K562 (cell line): ENCODE results near the gene TBC1D1. TPM values are rescaled to one million over a fixed set of nuclear protein-coding genes. Genes with fewer than 3 reads are reported as not detected.

ENCODE experiments used
- ATAC-seq: fragments of 200-7000 bp; cut with Tn5 transposase; 3 replicates; pipeline ENCODE4 v1.9.1; 2020; ENCODE audit warnings: moderate library complexity
- BruUV-seq: library from RNA; stranded (reverse); fragments of 400-500 nt; replicated peaks from 2 replicates; lab custom pipeline; 2021; lab: Mats Ljungman, UMichigan
- CTCF ChIA-PET: fragments of 300-600 bp; formaldehyde crosslinking; extraction: SDS; loops from one replicate; lab custom pipeline; 2021; ENCODE audit warnings: low intra/inter-chr PET ratio; lab: Yijun Ruan, JAX
- POLR2A ChIA-PET: fragments of 300-600, 350-650 bp; sonication (Branson Sonifier 250); formaldehyde crosslinking; extraction: SDS; loops from one replicate; lab custom pipeline; 2021; ENCODE audit warnings: antibody characterized with exemption, inconsistent platforms; lab: Yijun Ruan, JAX
- DNase-seq, 4 experiments: peaks; one replicate each; pipeline versions ENCODE4 v3.0.0 to v3.0.0-alpha.2; 2011 to 2018; ENCODE audit warnings: low spot score in 3 of 4, mixed read lengths in 3 of 4; ENCODE audit errors: extremely low read depth in 1 of 4
- FAIRE-seq: peaks from 2 replicates; lab custom pipeline; 2011; peaks lifted over from hg19 to GRCh38; lab: Jason Lieb, UNC
- H2AFZ ChIP-seq: 2 replicates; pipeline ENCODE4 v1.6.0; 2011; ENCODE audit warnings: low read depth, low read length, control low read depth, inconsistent platforms
- H3K27ac ChIP-seq: fragments of 200-600 bp; 3 replicates; pipeline ENCODE4 v1.8.0; 2011; ENCODE audit warnings: low read depth, mild to moderate bottlenecking, control low read depth, inconsistent platforms, low read length, moderate library complexity, mixed read lengths; ENCODE audit errors: extremely low read depth
- H3K27me3 ChIP-seq, 2 experiments: fragments of 300-600 bp in 1 of 2; 2 replicates in 1 of 2; 3 replicates in 1 of 2; pipeline versions ENCODE4 v1.6.0 to v1.8.0; 2011; ENCODE audit warnings: inconsistent platforms in 2 of 2, low read length in 2 of 2, mild to moderate bottlenecking in 1 of 2, mixed read lengths in 1 of 2, moderate library complexity in 1 of 2; ENCODE audit not compliant: control insufficient read depth in 2 of 2, insufficient read depth in 2 of 2
- H3K36me3 ChIP-seq: fragments of 300-600 bp; 3 replicates; pipeline ENCODE4 v1.8.0; 2011; ENCODE audit warnings: mild to moderate bottlenecking, low read length, inconsistent platforms; ENCODE audit not compliant: control insufficient read depth, insufficient read depth
- H3K4me1 ChIP-seq, 2 experiments: fragments of 200-600 bp in 1 of 2; replicated peaks in 1 of 2; 2 replicates in 1 of 2; 3 replicates in 1 of 2; pipeline versions ENCODE4 v1.5.1 to v1.8.0; 2011; ENCODE audit warnings: inconsistent platforms in 2 of 2, low read length in 2 of 2, mild to moderate bottlenecking in 1 of 2, mixed read lengths in 1 of 2, moderate library complexity in 1 of 2; ENCODE audit not compliant: control insufficient read depth in 2 of 2, insufficient read depth in 2 of 2
- H3K4me2 ChIP-seq: 2 replicates; pipeline ENCODE4 v1.6.1; 2011; ENCODE audit warnings: low read length, control low read depth, inconsistent platforms, mixed read lengths; ENCODE audit not compliant: insufficient read depth
- H3K4me3 ChIP-seq: fragments of 200-600 bp; sonication (generic), shearing (Covaris generic); 2 replicates; pipeline ENCODE4 v1.5.1; 2016; ENCODE audit warnings: control low read depth, inconsistent platforms
- H3K79me2 ChIP-seq: fragments of 200-600 bp; 3 replicates; pipeline ENCODE4 v1.8.0; 2011; ENCODE audit warnings: low read length, inconsistent platforms; ENCODE audit not compliant: control insufficient read depth, insufficient read depth
- H3K9ac ChIP-seq, 2 experiments: 2 replicates each; pipeline versions ENCODE4 v1.6.0 to v1.6.1; 2011; ENCODE audit warnings: low read depth in 2 of 2, low read length in 2 of 2, control low read depth in 1 of 2, inconsistent platforms in 1 of 2, mild to moderate bottlenecking in 1 of 2, mixed read lengths in 1 of 2; ENCODE audit not compliant: insufficient read depth in 1 of 2
- H3K9me1 ChIP-seq: one replicate; pipeline ENCODE4 v1.6.0; 2011; ENCODE audit warnings: inconsistent platforms, mild to moderate bottlenecking, low read length, moderate library complexity; ENCODE audit not compliant: control insufficient read depth, insufficient read depth
- H3K9me3 ChIP-seq: replicated peaks from 2 replicates; pipeline ENCODE4 v1.5.1; 2011; ENCODE audit warnings: low read depth, low read length, inconsistent platforms; ENCODE audit not compliant: control insufficient read depth, insufficient read depth
- H4K20me1 ChIP-seq: replicated peaks from 2 replicates; pipeline ENCODE4 v1.6.1; 2011; ENCODE audit warnings: low read length, inconsistent platforms, mixed read lengths; ENCODE audit not compliant: control insufficient read depth, insufficient read depth
- ARID4B ChIP-seq: sonication (generic); formaldehyde crosslinking; IDR thresholded peaks from 2 replicates; pipeline ENCODE4 v1.8.0; 2022; ENCODE audit warnings: mild to moderate bottlenecking, missing genetic modification reagents
- GATA2 ChIP-seq: sonication (generic); formaldehyde crosslinking; IDR thresholded peaks from 2 replicates; pipeline ENCODE4 v1.4.0; 2020; ENCODE audit warnings: mild to moderate bottlenecking, missing genetic modification reagents
- RB1 ChIP-seq: fragments of 450-650 bp; IDR thresholded peaks from 2 replicates; pipeline ENCODE4 v1.6.1; 2017; ENCODE audit warnings: low read depth, mild to moderate bottlenecking
- RBM15 ChIP-seq: fragments of 200-400 bp; formaldehyde crosslinking; IDR thresholded peaks from 2 replicates; pipeline ENCODE4 v1.6.1; 2018; ENCODE audit warnings: mild to moderate bottlenecking, low read length, moderate library complexity; ENCODE audit not compliant: insufficient read depth
- ZNF121 ChIP-seq: sonication (generic); formaldehyde crosslinking; conservative IDR thresholded peaks from 2 replicates; pipeline ENCODE4 v1.8.0; 2022; ENCODE audit warnings: missing genetic modification reagents
- ZNF780A ChIP-seq: fragments of 250-450 bp; sonication (Bioruptor Pico); IDR thresholded peaks from 2 replicates; pipeline ENCODE4 v1.5.0; 2021; ENCODE audit warnings: mild to moderate bottlenecking
- WGBS: fragments of 100-300 bp; shearing (Covaris generic); methylation state at CpG from one replicate; pipeline ENCODE4 v1.1.6; 2016; ENCODE audit warnings: low coverage, mixed read lengths; ENCODE audit not compliant: insufficient coverage; ENCODE audit errors: missing lambda C conversion rate; 5-methylcytosine and 5-hydroxymethylcytosine counted together
- in situ Hi-C: fragments of 300-500 bp; cut with MboI; formaldehyde crosslinking; loops from 4 replicates; pipeline ENCODE4 v1.15.0; 2018; ENCODE audit warnings: inconsistent platforms, mixed read lengths
- intact Hi-C: fragments of 100-400 bp; cut with micrococcal nuclease; formaldehyde crosslinking; loops from 2 replicates; pipeline ENCODE4 v1.14.2; 2022
- polyA plus RNA-seq, 8 experiments: library from polyadenylated mRNA; depleted of rRNA in 4 of 8; stranded (reverse) in 5 of 8; unstranded in 3 of 8; fragments of >200 nt; fragmentation: Nextera tagmentation in 2 of 8; fragmentation: Illumina TruSeq in 1 of 8; extraction: Ambion mirVana in 2 of 8; extraction: Trizol in 1 of 8; gene quantifications; 2 replicates each; pipeline versions ENCODE4 v1.2.1 to v1.2.3, GENCODE V29; 2011 to 2014; ENCODE audit warnings: inconsistent platforms in 1 of 8, missing spikeins in 1 of 8
- total RNA-seq, 7 experiments: library from RNA; depleted of rRNA in 6 of 7; stranded (reverse); fragments of >200 nt in 6 of 7; fragmentation: Illumina TruSeq in 2 of 7; extraction: Trizol in 2 of 7; gene quantifications; 2 replicates each; pipeline versions ENCODE4 v1.2.1 to v1.2.3, GENCODE V29; 2011 to 2021; ENCODE audit warnings: low replicate concordance in 1 of 7

The TBC1D1 gene
- total and polyA plus RNA-seq, 9 of the 15 experiments (the other 6 are each of a cell fraction or from before 2014, with no cell fraction given) = 0.59 to 14.2 (median 8.8) TPM

- no peaks in the 10 kb centered on the region for H3K9me3 ChIP-seq
- WGBS = 18% methylated on average over 8 of the region's 8 CpGs
- H3K4me2 ChIP-seq = no peak overlapping the region
- H2AFZ ChIP-seq = no peak overlapping the region
- H3K27ac ChIP-seq = no peak overlapping the region
- H3K79me2 ChIP-seq = no peaks in the 10 kb centered on the region
- H3K9ac ChIP-seq = no peak overlapping the region
- in situ Hi-C loops = no loop called here
- H3K36me3 ChIP-seq = no peaks in the 10 kb centered on the region
- FAIRE-seq (no peak), ATAC-seq (no peak), DNase-seq (no peak)
- TF ChIP-seq GATA2 (CRISPR knock-in tag) (no peak), RBM15 (no peak), RB1 (no peak), ZNF780A (CRISPR knock-in tag) (no peak), ZNF121 (CRISPR knock-in tag) (no peak), ARID4B (no peak)
- no peak overlapping the region for H3K4me3 ChIP-seq
- ChIA-PET POLR2A (no interaction called here), CTCF (no interaction called here)
- intact Hi-C loops = no loop called here
- H3K9me1 ChIP-seq = no peaks in the 10 kb centered on the region
- H3K27me3 ChIP-seq = peaks cover 12 to 14% of the 10 kb centered on the region in 2 experiments; a peak in 3 of 5 replicates
- H3K4me1 ChIP-seq = no peaks in the 10 kb centered on the region
- BruUV-seq = no TSS peak
- H4K20me1 ChIP-seq = no peaks in the 10 kb centered on the region
Observed at GRCh38 chr4:38037612-38038011, 146.7 kb downstream of the TBC1D1 start.
